SW480 (cell line): ENCODE results near the gene RAB6B.

ENCODE experiments used
- DNase-seq: peaks from one replicate; pipeline ENCODE4 v3.0.0-alpha.2; 2016; ENCODE audit warnings: low spot score

Gene RAB6B

GRCh38 chr3:133930341-133930933 is 34.8 kb upstream of the RAB6B start:
- DNase-seq = peak; percentile 67

- DNase-seq = no peak
Measured at GRCh38 chr3:133928903-133929607, 33.4 kb upstream of the RAB6B start.

DNA sequence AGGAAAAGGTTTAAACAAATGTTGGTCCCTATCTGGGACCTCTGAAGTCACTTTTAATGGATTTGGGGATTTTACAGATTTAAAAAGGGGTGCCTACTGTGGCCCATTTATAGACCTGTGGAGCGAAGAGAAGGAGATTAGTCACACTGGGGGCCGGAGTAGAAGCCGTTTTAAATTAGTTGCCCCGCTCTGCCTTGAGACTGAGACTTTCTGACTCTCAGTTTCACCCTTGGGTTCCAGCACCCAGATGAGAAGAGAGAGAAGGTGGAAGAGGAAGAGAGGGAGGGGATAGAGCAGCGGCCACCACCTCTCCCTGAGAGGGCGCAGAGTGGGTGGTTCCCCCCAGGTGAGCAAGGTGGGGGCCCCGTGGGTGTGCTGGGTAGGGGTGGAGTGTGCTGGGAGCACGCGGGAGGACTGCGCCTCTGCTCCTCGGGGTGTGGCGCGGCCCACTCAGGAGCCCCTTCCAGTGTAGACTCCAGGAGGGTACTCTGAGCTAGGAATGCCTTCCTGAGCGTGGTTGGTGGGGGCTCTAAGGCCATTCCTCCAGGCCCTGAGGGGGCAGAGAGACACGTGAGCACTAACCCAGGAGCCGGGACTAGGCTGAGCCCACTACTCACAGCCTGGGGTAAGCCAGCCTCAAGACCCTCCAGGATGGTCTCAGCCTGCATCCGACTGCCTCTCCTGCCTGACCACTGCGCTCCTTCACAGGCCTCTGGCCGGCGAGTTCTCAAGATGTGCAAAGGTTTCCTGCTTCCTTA is 32.6 kb upstream of the RAB6B start:
- no peak for DNase-seq

DNA sequence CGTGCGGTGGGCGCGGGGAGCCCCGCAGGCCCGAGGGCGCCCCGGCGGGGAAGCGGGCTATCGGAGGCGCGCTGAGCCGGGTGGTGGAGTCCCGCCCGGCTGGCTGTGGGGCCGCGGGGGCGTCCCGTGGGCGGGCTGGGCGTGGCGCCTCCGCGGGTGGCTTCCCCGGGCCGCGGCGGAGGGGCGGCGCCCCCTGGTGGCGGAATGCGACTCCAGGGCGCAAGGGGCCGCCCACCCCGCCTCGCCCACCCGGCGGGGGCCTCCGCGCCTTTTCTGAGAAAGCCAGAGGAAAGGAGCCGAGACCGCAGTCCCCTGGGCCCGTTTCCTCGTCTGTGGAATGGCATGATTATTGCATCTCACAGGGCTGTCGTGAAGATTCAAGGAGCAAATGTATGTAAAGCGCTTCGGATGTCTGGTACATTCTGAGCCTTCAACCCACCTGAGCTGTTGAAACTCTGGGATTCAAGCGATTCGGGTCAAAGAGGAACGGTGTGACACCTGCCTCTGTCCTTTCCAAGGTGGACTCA is 31.9 kb upstream of the RAB6B start:
- DNase-seq = no peak

DNA sequence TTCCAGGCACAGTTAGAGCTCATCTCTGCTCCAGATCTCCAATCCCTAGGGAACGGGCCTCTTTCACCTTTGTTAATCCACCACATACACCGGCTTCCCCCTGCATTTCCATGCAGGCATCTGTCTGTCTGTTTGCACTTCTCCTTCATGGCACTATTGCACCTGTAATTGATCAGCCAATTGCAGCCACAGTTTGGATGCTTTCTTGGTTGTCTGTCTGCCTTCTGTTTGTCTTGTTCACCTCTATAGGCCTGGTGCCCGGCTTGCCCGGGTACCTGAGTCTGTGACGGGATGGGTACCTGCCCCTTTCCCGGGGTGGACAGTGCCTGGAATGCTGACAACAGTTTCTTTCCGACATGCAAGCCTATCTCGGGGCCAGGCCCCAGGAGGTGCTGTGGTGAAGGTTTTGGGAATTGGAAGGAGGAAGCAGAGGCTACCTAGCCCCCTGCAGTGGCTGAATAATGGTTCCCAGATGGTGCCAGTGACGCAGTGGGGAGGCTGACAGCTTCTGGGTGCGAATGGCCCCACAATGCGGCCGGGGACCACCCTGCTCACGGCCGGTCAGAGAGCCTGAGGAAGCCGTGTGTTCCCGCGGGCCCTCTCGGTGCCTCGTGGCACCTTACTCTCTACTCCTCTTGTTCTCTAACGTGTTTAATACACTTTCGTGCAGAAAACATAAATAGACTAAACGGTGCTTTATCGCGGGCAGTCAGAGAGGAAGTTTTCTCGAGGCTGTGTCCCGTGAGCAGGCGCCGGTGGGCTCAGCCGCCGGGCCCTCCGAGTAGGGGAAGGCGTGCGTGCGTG is 31.3 kb upstream of the RAB6B start:
- DNase-seq = no peak

DNA sequence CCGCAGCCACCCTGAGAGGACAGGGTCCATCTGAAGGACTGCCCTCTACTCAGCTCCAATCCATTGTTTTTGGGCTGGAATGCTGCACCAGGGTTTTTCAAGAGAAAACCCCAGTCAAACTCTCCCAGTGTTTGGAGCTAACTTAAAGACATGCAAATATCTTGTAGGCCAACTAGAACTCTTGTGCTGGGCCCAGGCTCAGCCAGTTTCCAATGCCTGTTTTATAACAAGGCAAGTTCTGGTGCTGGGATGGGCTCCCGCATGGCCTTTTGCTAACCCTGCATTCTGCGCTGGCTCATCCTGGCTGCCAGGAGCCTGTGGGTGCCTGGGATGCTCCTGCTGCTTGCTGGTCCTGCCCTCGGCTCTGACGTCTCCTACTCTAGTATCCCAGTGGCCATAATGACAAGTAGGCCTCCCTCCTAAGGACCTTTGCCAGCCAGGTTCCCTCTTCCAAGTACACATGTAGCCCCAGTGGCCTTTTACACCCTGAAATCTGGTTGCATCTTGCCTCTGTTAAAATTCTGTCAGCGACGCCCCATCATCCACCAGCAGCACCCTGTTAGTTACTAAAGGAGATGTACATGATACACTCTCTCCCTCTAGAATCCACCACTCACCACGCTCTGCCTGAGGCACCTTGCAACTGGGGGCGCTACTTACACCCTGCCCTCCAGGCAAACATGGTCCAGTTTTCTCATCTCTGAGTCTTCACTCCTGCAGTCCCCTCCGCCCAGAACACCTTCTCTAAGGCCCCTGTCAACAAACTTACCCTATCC is 30.5 kb upstream of the RAB6B start:
- no peak for DNase-seq

GRCh38 chr3:133924041-133924440 is 28.4 kb upstream of the RAB6B start:
- DNase-seq = no peak

GRCh38 chr3:133921592-133921991 is 25.9 kb upstream of the RAB6B start:
- no peak for DNase-seq

GRCh38 chr3:133917144-133917543 is 21.5 kb upstream of the RAB6B start:
- DNase-seq = no peak

DNA sequence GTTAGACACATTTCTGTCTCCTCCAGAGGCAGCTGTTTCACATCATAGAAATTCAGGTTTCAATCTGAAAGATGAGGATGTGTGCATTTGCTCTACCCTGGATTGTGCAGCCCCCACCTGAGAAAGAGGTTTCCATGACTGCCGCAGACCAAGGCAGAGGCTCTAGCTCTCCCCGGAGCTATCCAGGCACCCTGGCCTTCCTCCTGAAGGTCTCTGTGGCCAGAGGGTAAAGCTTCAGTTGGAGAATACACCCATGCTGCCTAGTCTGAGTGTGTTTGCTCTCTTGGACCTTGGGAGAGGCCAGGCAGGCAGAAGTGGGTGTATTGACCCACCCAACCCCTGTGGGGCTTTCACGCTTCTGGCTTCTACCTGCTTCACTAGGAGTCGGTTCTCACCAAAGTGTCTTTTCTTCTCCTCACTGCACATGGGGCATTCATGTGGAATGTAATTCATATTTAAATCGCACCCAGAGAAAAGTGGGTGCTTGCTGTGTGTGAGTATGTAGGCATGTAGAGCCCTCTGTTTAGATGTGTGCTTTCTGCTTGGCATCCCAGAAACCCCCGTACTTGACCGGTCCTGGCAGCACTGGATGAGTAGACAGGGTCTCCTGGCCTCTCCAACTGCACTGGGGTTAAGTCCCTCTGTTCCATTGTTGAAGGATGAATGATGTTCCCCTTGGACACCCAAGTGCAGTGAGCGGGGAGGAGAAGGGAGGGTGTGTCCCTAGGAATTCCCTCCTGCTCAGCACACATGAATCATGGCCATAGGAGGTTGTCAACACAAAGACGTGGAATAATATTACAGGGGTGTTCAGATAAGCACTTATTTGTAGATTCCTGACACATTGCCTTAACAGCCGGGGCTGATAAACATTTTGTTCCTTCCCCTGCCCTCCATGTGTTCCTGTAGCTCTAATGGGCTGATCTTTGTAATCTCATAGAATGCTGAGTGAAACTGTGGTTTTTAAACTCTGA is 20.3 kb upstream of the RAB6B start:
- no peak for DNase-seq

GRCh38 chr3:133914839-133915600 is 19.3 kb upstream of the RAB6B start:
- no peak for DNase-seq

DNA sequence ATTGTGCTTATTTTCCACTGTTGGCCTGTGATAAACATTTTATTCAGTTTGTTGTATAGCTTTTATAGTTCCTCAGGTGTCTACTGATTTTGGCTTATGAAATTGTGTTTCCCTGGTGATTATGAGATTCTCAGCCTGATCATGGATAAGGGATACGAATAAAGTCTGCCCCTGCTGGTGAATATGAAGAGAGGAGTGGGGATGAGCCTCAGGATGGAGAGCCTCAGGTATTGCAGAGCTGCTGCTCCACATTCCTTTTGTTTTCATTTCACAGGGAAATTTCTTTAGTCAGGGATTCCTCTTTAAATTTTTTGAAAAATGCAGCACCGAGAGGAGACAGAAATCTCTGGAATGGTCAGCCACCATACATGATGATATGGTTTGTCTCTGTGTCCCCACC is 14.7 kb upstream of the RAB6B start:
- no peak for DNase-seq

DNA sequence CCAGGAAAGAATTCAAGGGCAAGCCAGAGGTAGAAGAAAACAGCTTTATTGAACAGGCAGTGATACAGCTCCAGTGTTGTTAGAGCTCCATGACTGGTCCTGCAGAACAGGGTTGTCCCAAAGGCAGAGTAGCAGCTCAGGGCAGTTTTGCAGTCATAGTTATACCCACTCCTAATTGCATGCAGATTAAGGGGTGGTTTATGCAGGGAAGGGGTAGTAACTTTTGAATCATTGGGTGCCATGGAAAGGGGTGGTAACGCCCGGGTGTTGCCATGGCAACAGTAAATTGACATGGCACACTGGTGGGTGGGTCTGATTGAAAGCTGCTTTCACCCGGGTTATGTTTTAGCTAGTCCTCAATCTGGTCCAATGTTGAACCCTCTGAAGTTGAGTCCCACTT is 9.7 kb upstream of the RAB6B start:
- no peak for DNase-seq

- DNase-seq = no peak
Measured at GRCh38 chr3:133901847-133902246, 6.2 kb upstream of the RAB6B start.

- no peak for DNase-seq
Measured at GRCh38 chr3:133901083-133901482, 5.4 kb upstream of the RAB6B start.

- no peak for DNase-seq
Measured at GRCh38 chr3:133899311-133899710, 3.6 kb upstream of the RAB6B start.

GRCh38 chr3:133897547-133897946 is 1.9 kb upstream of the RAB6B start:
- DNase-seq = no peak

- DNase-seq = peak; percentile 46
Measured at GRCh38 chr3:133896002-133896761, 500 bp upstream of the RAB6B start.
